ENCODE data around the gene PGM5.

The PGM5 gene

DNA sequence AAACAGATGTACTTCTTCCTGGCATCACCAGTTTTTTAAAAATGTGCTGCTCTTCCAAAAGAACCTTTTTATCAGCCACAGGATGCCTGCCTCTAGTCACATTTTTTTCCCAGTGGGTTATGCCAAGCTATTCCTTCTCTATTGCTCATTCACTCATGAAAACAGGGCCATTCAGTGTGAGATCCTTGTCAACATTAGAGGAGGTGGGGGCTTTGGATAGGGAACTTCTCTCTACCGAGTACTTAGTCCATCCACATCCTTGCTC, 181.1 kb downstream of the PGM5 start:
- POLR2A ChIA-PET = no interaction called here
- CTCF ChIA-PET = interaction anchor here (0.6 to 2.1 kb wide), 2 partner anchors 31 to 45 kb away, joined by 4 to 8 read pairs; no protein-coding TSS in a partner anchor

More for the DNA sequence above, 181.1 kb downstream of the PGM5 start:
- Histone ChIP-seq H3K9me3 (ENCODE audit: control insufficient read depth, insufficient read depth, low read depth, low read length) (no peaks in the 10 kb centered on the region), H3K4me1 (ENCODE audit: control insufficient read depth, insufficient read depth, low read length) (no peaks in the 10 kb centered on the region), H3K4me3 (ENCODE audit: low read depth, low read length) (no peak overlapping the region), H3K27ac (ENCODE audit: extremely low read depth, low read depth, low read length) (no peak overlapping the region), H3K36me3 (ENCODE audit: control insufficient read depth in 2 of 2, insufficient read depth in 1 of 2, low read length in 2 of 2) (no peaks in the 10 kb centered on the region)
- TF ChIP-seq REST (tag by site-specific recombination; IDR thresholded peaks at IDR 0.05) (no peak), ZNF558 (tag by site-specific recombination; IDR thresholded peaks at IDR 0.05) (no peak), CTCF (tag by site-specific recombination; IDR thresholded peaks at IDR 0.05) (no peak), ZNF677 (tag by site-specific recombination; IDR thresholded peaks at IDR 0.05) (no peak), ZNF335 (tag by site-specific recombination; conservative IDR thresholded peaks at IDR 0.05) (no peak), ZNF585B (tag by site-specific recombination; IDR thresholded peaks at IDR 0.05) (no peak), SP2 (tag by site-specific recombination; IDR thresholded peaks at IDR 0.05) (no peak), KLF7 (tag by site-specific recombination; IDR thresholded peaks at IDR 0.05; ENCODE audit: borderline replicate concordance) (no peak), SETDB1 (IDR thresholded peaks at IDR 0.05; ENCODE audit: insufficient read length, low read length) (no peak), SCRT2 (tag by site-specific recombination; IDR thresholded peaks at IDR 0.05) (no peak), BCL11A (tag by site-specific recombination; IDR thresholded peaks at IDR 0.05; ENCODE audit: low read depth) (no peak), TCF7L2 (IDR thresholded peaks at IDR 0.05; ENCODE audit: borderline replicate concordance, low read depth, low read length) (no peak), ZNF16 (tag by site-specific recombination; IDR thresholded peaks at IDR 0.05; ENCODE audit: low read depth) (no peak), ZNF404 (tag by site-specific recombination; IDR thresholded peaks at IDR 0.05) (no peak)
- TF ChIP-seq, protein P1, sequence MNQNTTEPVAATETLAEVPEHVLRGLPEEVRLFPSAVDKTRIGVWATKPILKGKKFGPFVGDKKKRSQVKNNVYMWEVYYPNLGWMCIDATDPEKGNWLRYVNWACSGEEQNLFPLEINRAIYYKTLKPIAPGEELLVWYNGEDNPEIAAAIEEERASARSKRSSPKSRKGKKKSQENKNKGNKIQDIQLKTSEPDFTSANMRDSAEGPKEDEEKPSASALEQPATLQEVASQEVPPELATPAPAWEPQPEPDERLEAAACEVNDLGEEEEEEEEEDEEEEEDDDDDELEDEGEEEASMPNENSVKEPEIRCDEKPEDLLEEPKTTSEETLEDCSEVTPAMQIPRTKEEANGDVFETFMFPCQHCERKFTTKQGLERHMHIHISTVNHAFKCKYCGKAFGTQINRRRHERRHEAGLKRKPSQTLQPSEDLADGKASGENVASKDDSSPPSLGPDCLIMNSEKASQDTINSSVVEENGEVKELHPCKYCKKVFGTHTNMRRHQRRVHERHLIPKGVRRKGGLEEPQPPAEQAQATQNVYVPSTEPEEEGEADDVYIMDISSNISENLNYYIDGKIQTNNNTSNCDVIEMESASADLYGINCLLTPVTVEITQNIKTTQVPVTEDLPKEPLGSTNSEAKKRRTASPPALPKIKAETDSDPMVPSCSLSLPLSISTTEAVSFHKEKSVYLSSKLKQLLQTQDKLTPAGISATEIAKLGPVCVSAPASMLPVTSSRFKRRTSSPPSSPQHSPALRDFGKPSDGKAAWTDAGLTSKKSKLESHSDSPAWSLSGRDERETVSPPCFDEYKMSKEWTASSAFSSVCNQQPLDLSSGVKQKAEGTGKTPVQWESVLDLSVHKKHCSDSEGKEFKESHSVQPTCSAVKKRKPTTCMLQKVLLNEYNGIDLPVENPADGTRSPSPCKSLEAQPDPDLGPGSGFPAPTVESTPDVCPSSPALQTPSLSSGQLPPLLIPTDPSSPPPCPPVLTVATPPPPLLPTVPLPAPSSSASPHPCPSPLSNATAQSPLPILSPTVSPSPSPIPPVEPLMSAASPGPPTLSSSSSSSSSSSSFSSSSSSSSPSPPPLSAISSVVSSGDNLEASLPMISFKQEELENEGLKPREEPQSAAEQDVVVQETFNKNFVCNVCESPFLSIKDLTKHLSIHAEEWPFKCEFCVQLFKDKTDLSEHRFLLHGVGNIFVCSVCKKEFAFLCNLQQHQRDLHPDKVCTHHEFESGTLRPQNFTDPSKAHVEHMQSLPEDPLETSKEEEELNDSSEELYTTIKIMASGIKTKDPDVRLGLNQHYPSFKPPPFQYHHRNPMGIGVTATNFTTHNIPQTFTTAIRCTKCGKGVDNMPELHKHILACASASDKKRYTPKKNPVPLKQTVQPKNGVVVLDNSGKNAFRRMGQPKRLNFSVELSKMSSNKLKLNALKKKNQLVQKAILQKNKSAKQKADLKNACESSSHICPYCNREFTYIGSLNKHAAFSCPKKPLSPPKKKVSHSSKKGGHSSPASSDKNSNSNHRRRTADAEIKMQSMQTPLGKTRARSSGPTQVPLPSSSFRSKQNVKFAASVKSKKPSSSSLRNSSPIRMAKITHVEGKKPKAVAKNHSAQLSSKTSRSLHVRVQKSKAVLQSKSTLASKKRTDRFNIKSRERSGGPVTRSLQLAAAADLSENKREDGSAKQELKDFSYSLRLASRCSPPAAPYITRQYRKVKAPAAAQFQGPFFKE (tag by site-specific recombination; IDR thresholded peaks at IDR 0.05; ENCODE audit: borderline replicate concordance) = no peak
